Measurements from ENCODE around the gene CDH23. TPM values are rescaled to one million over a fixed set of nuclear protein-coding genes. Genes with fewer than 3 reads are reported as not detected.
A peak's percentile ranks its signal among the peaks of the same experiment; 100 is the strongest.

The CDH23 gene
- total RNA-seq, 2 donors from 2014 or later, result 0.06 TPM; not detected in 1

DNA sequence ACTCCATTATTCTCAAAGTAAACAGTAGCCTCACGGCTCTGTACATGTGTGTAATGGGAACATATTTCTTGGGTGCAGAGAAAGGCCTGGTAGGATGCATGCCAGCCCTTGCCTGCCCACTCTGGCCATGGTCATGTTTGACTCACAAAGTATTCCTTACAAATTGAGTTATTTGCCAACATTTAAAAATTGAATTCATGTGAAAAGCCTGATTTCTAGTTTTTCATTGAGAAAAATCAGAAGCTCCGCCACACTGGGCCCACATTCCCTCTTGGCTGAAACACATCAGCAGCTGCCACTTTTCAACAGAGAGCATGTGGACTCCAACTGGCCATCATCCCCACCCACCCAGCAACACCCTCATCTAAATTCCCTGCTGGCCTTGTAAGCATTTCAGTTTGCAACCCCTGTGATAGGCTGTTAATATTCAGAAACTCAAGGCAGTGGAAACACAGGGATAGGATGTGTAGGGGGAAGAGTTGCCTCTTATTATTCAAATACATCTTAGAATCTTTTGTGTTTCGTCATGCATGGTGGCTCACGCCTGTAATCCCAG lies 40.9 kb downstream of the CDH23 start:
- H3K4me1 Mint-ChIP-seq (ENCODE audit: low read depth in 2 of 2), result peaks cover 17 to 19% of the 10 kb centered on the region in 2 donors
- H3K27me3 Mint-ChIP-seq, result peaks cover 0 to 4% of the 10 kb centered on the region in 2 donors
- no peak overlapping the region for H3K27ac Mint-ChIP-seq
- no peaks in the 10 kb centered on the region for H3K9me3 Mint-ChIP-seq
- DNase-seq (ENCODE audit: low spot score) (no peak), ATAC-seq (no peak)
- H3K4me3 Mint-ChIP-seq, result no peak overlapping the region
- H3K36me3 Mint-ChIP-seq, result no peaks in the 10 kb centered on the region

DNA sequence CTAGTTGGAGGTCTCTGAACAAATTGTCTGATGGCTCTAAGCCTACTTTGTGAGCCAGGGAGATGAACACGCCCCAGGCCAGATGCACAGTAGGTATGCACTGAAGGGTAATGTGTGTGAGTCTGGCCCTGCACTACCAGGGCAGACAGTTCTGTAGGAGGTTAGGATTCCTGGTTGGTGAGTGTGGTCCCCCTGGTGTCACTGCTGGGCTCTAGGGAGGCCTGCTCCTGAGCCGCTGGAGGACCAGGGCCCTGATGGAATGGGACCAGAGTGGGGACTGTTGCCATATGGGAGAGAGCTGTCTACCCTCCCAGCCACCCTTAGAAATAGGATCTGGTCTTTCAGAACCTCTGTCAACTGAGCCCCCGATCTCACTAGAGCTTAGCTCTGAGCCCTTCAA lies 42.0 kb downstream of the CDH23 start:
- Mint-ChIP-seq H3K27me3 (peaks cover 0 to 4% of the 10 kb centered on the region in 2 donors), H3K36me3 (no peaks in the 10 kb centered on the region), H3K27ac (no peak overlapping the region), H3K4me1 (ENCODE audit: low read depth in 2 of 2) (peaks cover 14 to 15% of the 10 kb centered on the region in 2 donors), H3K9me3 (no peaks in the 10 kb centered on the region), H3K4me3 (no peak overlapping the region)
- DNase-seq (ENCODE audit: low spot score), result no peak
- no peak for ATAC-seq

GRCh38 chr10:71439670-71440425 lies 43.1 kb downstream of the CDH23 start:
- ATAC-seq, result no peak
- H3K27ac Mint-ChIP-seq, result no peak overlapping the region
- H3K27me3 Mint-ChIP-seq, result peaks cover 0 to 4% of the 10 kb centered on the region in 2 donors
- no peaks in the 10 kb centered on the region for H3K9me3 Mint-ChIP-seq
- H3K36me3 Mint-ChIP-seq, result no peaks in the 10 kb centered on the region
- H3K4me3 Mint-ChIP-seq, result no peak overlapping the region
- no peak for DNase-seq (ENCODE audit: low spot score)
- H3K4me1 Mint-ChIP-seq (ENCODE audit: low read depth in 2 of 2), result peaks cover 6% of the 10 kb centered on the region in 2 donors

- H3K9me3 Mint-ChIP-seq, result no peaks in the 10 kb centered on the region
- no peak overlapping the region for H3K27ac Mint-ChIP-seq
- DNase-seq (ENCODE audit: low spot score) (no peak), ATAC-seq (no peak)
- peaks cover 0 to under 1% of the 10 kb centered on the region in 2 donors for H3K4me1 Mint-ChIP-seq (ENCODE audit: low read depth in 2 of 2)
- H3K27me3 Mint-ChIP-seq, result no peaks in the 10 kb centered on the region
- H3K36me3 Mint-ChIP-seq, result no peaks in the 10 kb centered on the region
- no peak overlapping the region for H3K4me3 Mint-ChIP-seq
Observed at GRCh38 chr10:71440506-71441035, 43.9 kb downstream of the CDH23 start.

- H3K36me3 Mint-ChIP-seq, result no peaks in the 10 kb centered on the region
- H3K27me3 Mint-ChIP-seq, result no peaks in the 10 kb centered on the region
- no peak overlapping the region for H3K27ac Mint-ChIP-seq
- no peak for DNase-seq (ENCODE audit: low spot score)
- H3K4me1 Mint-ChIP-seq (ENCODE audit: low read depth in 2 of 2), result no peaks in the 10 kb centered on the region
- no peak overlapping the region for H3K4me3 Mint-ChIP-seq
- H3K9me3 Mint-ChIP-seq, result no peaks in the 10 kb centered on the region
- no peak for ATAC-seq
Observed at GRCh38 chr10:71442000-71442399, 45.3 kb downstream of the CDH23 start.

DNA sequence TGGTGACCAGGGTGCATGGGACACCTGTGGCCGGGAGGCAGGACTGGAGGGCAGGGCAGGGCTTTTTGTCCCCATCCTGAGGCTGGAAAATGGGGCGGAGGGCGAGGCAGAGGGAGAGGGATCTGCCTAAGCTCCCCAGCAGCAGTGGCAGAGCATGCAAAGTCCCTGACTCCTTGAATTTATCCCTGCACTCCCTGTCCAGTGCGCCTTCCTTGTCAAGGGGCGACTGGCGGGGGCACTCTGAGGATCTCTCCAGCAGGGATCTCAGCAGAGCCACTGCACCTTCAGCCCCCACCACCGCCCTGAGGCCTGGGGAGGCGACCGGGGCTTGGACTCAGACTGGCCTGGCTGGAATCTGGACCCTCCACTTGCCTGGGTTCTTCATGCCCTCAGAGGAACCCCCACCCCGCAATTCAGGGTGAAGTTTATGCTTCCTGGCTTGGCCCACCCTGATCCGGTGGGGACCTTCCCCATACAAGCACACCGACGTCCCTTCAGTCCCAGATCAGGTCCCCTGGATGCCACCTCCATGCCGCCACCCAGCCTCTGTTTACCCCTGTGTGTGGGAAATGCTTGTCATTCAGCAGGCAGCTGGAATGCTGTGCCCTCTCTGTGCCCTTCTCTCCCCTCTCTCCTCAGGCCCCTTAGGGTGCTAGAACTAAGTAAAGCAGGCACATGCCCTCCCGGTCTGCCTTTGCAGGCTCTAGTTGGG lies 46.3 kb downstream of the CDH23 start:
- peak; percentile 50 for DNase-seq (ENCODE audit: low spot score)
- Mint-ChIP-seq H3K27ac (no peak overlapping the region), H3K27me3 (no peaks in the 10 kb centered on the region), H3K36me3 (no peaks in the 10 kb centered on the region), H3K4me3 (no peak overlapping the region), H3K4me1 (ENCODE audit: low read depth in 2 of 2) (no peaks in the 10 kb centered on the region), H3K9me3 (no peaks in the 10 kb centered on the region)
- no peak for ATAC-seq

DNA sequence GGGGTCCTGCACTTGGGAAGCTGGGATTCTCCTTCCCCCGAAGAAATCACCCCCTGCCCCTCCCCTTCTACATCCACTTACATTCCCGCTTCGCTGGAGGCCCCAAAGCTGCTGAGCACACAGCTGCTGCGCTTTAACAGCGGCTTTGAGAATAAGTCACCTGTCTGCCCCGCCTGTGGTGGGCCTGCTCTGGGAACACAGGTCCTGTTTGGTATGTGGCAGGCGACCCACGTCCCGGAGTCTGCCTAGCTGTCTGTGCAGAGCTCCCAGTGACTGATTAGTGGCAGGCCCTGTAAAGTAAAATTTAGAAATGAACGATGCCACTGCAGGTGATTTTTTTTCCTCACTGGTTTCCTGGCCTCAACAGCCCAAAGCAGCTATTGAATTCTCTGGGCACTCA lies 47.0 kb downstream of the CDH23 start:
- Mint-ChIP-seq H3K36me3 (no peaks in the 10 kb centered on the region), H3K27ac (no peak overlapping the region), H3K4me3 (no peak overlapping the region), H3K9me3 (no peaks in the 10 kb centered on the region), H3K27me3 (no peaks in the 10 kb centered on the region), H3K4me1 (ENCODE audit: low read depth in 2 of 2) (no peaks in the 10 kb centered on the region)
- no peak for DNase-seq (ENCODE audit: low spot score)
- no peak for ATAC-seq

- no peaks in the 10 kb centered on the region for H3K4me1 Mint-ChIP-seq (ENCODE audit: low read depth in 2 of 2)
- no peaks in the 10 kb centered on the region for H3K9me3 Mint-ChIP-seq
- DNase-seq (ENCODE audit: low spot score) (peak; percentile 58), ATAC-seq (no peak)
- no peak overlapping the region for H3K4me3 Mint-ChIP-seq
- H3K27ac Mint-ChIP-seq, result no peak overlapping the region
- no peaks in the 10 kb centered on the region for H3K36me3 Mint-ChIP-seq
- H3K27me3 Mint-ChIP-seq, result no peaks in the 10 kb centered on the region
Observed at GRCh38 chr10:71444284-71445054, 47.7 kb downstream of the CDH23 start.

GRCh38 chr10:71447676-71448075 lies 51.0 kb downstream of the CDH23 start:
- Mint-ChIP-seq H3K9me3 (no peaks in the 10 kb centered on the region), H3K4me1 (ENCODE audit: low read depth in 2 of 2) (no peaks in the 10 kb centered on the region), H3K4me3 (no peak overlapping the region), H3K27me3 (no peaks in the 10 kb centered on the region), H3K27ac (no peak overlapping the region), H3K36me3 (no peaks in the 10 kb centered on the region)
- DNase-seq (ENCODE audit: low spot score) (peak; percentile 22), ATAC-seq (no peak)

DNA sequence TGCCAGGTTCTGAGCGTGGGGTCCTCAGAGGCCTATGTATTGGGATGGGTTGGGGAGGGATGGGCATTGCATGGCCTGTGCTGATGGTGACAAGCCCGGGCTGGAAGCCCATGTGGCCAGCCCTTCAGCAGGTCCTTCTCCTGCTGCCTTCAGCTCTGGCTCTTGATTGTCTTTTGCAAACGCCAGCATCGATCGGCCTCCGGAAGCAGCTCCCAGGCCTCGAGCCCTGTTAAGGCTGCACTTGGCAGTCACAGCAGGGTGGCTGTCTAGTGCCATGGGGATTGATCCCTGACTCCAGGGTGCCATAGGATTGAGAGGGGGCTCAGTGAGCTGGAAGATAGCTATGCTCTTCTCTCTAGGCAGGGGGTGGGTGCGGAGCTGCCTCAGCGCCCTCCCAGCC lies 51.4 kb downstream of the CDH23 start:
- Mint-ChIP-seq H3K27me3 (no peaks in the 10 kb centered on the region), H3K36me3 (no peaks in the 10 kb centered on the region), H3K9me3 (no peaks in the 10 kb centered on the region), H3K4me3 (no peak overlapping the region), H3K4me1 (ENCODE audit: low read depth in 2 of 2) (no peaks in the 10 kb centered on the region), H3K27ac (no peak overlapping the region)
- peak; percentile 23 for DNase-seq (ENCODE audit: low spot score)
- no peak for ATAC-seq

DNA sequence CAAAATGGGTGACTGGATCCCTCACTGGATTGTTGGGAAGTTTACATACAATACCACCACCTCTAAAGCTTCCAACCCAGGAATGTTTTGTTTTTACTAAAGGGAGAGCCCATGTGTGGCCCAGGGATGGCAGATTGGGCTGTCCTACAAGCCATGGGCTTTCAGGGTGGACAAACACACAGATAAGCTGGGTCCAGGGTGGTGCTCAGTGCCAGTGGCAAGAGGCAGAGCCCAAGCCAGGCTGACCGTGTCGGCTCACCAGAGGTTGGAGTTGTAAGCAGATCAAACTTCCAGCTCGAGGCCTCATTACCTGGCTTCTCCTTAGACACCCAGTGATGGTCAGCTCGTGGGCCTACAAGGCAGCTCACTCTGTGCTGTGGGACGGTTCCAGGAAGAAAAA lies 52.3 kb downstream of the CDH23 start:
- H3K27me3 Mint-ChIP-seq, result peaks cover 0 to 3% of the 10 kb centered on the region in 2 donors
- H3K9me3 Mint-ChIP-seq, result no peaks in the 10 kb centered on the region
- H3K4me1 Mint-ChIP-seq (ENCODE audit: low read depth in 2 of 2), result no peaks in the 10 kb centered on the region
- H3K4me3 Mint-ChIP-seq, result no peak overlapping the region
- DNase-seq (ENCODE audit: low spot score) (peak; percentile 55), ATAC-seq (no peak)
- no peaks in the 10 kb centered on the region for H3K36me3 Mint-ChIP-seq
- H3K27ac Mint-ChIP-seq, result no peak overlapping the region

GRCh38 chr10:71451754-71452153 lies 55.0 kb downstream of the CDH23 start:
- H3K27me3 Mint-ChIP-seq, result peaks cover 10 to 11% of the 10 kb centered on the region in 2 donors
- no peaks in the 10 kb centered on the region for H3K9me3 Mint-ChIP-seq
- H3K4me3 Mint-ChIP-seq, result no peak overlapping the region
- H3K27ac Mint-ChIP-seq, result no peak overlapping the region
- no peaks in the 10 kb centered on the region for H3K36me3 Mint-ChIP-seq
- DNase-seq (ENCODE audit: low spot score), result peak; percentile 42
- no peaks in the 10 kb centered on the region for H3K4me1 Mint-ChIP-seq (ENCODE audit: low read depth in 2 of 2)
- no peak for ATAC-seq

- Mint-ChIP-seq H3K4me1 (ENCODE audit: low read depth in 2 of 2) (no peaks in the 10 kb centered on the region), H3K4me3 (no peak overlapping the region), H3K9me3 (no peaks in the 10 kb centered on the region), H3K27me3 (peaks cover 10 to 11% of the 10 kb centered on the region in 2 donors), H3K36me3 (no peaks in the 10 kb centered on the region), H3K27ac (no peak overlapping the region)
- no peak for ATAC-seq
- no peak for DNase-seq (ENCODE audit: low spot score)
Observed at GRCh38 chr10:71453186-71453585, 56.5 kb downstream of the CDH23 start.

All from natural killer cell treated with Interleukin-12 subunit alpha and Interleukin-12 subunit beta and Interleukin-15 and Interleukin-18, amount 100 ng/mL, for 72 hours (primary cell).